ENCODE results near the gene MRGPRD.

Gene MRGPRD

GRCh38 chr11:68980776-68981065, at the start of gene MRGPRD:
Gene MRGPRD, minus strand, starts transcription at chr11:68980986. Its CDS starts 0 bp downstream, at chr11:68980986.
- no peak for DNase-seq

- DNase-seq, result no peak
Observed at GRCh38 chr11:69030301-69030700, 49.5 kb upstream of the MRGPRD start.

- peak; percentile 13 for DNase-seq
Observed at GRCh38 chr11:69027704-69028372, 47.1 kb upstream of the MRGPRD start.

GRCh38 chr11:69024509-69024908, 43.7 kb upstream of the MRGPRD start:
- DNase-seq, result no peak

GRCh38 chr11:69022260-69022659, 41.5 kb upstream of the MRGPRD start:
- DNase-seq, result no peak

- DNase-seq, result no peak
Observed at GRCh38 chr11:69018924-69019323, 38.1 kb upstream of the MRGPRD start.

GRCh38 chr11:69017951-69018350, 37.2 kb upstream of the MRGPRD start:
- no peak for DNase-seq

- DNase-seq, result no peak
Observed at GRCh38 chr11:69014898-69015549, 34.2 kb upstream of the MRGPRD start.

GRCh38 chr11:69014084-69014851, 33.5 kb upstream of the MRGPRD start:
- peak; percentile 13 for DNase-seq

- no peak for DNase-seq
Observed at GRCh38 chr11:69013009-69013951, 32.5 kb upstream of the MRGPRD start, which contains the start of gene MRGPRF. Gene MRGPRF, minus strand, starts transcription at chr11:69013246. Its CDS starts 3,345 bp downstream, at chr11:69009901.

- DNase-seq, result no peak
Observed at GRCh38 chr11:69012092-69013008, 31.6 kb upstream of the MRGPRD start.

- no peak for DNase-seq
Observed at GRCh38 chr11:69011624-69012091, 30.9 kb upstream of the MRGPRD start.

- DNase-seq, result peak; percentile 59
Observed at GRCh38 chr11:69010964-69011623, 30.3 kb upstream of the MRGPRD start.

GRCh38 chr11:69010361-69010891, 29.6 kb upstream of the MRGPRD start:
- no peak for DNase-seq

- no peak for DNase-seq
Observed at GRCh38 chr11:69009441-69010211, 28.8 kb upstream of the MRGPRD start.

GRCh38 chr11:69008737-69009440, 28.1 kb upstream of the MRGPRD start:
- no peak for DNase-seq

GRCh38 chr11:69007975-69008381, 27.2 kb upstream of the MRGPRD start:
- no peak for DNase-seq

GRCh38 chr11:69006816-69007215, 26.0 kb upstream of the MRGPRD start:
- no peak for DNase-seq

All from NCI-H510A (cell line).